T-cell (primary cell): Measurements from ENCODE around the gene SLC25A26. TPM values are rescaled to one million over a fixed set of nuclear protein-coding genes. Genes with fewer than 3 reads are reported as not detected.
A peak's percentile ranks its signal among the peaks of the same experiment; 100 is the strongest.

Source experiments
- ATAC-seq, 4 experiments: fragments of 200-7000 bp in 3 of 4; fragments of 150-1000 bp in 1 of 4; cut with Tn5 transposase; replicated peaks in 1 of 4; 1 replicate in 3 of 4; 2 replicates in 1 of 4; pipeline ENCODE4 v1.10.0; 2021; ENCODE audit warnings: moderate library complexity in 3 of 4, mild to moderate bottlenecking in 2 of 4, moderate number of reproducible peaks in 1 of 4
- CTCF ChIA-PET, 2 donors: fragments of 300-600 bp; sonication (Branson Sonifier 250); formaldehyde crosslinking; loops; one replicate each; lab custom pipeline; 2022; ENCODE audit warnings: antibody characterized with exemption in 2 of 2; lab: Charles Lee
- POLR2A ChIA-PET, 2 donors: fragments of 300-600 bp; sonication (Branson Sonifier 250); formaldehyde crosslinking; loops; one replicate each; lab custom pipeline; 2022; ENCODE audit warnings: antibody characterized with exemption in 2 of 2; lab: Charles Lee
- DNase-seq, 35 experiments: peaks; one replicate each; pipeline versions ENCODE4 v3.0.0 to v3.0.0-alpha.2; 2013 to 2023
- H3K27ac ChIP-seq: one replicate; pipeline ENCODE4 v1.5.1; 2013; ENCODE audit warnings: low read length
- H3K27me3 ChIP-seq, 2 experiments: replicated peaks in 1 of 2; 1 replicate in 1 of 2; 2 replicates in 1 of 2; pipeline versions ENCODE4 v1.6.1 to v1.7.0; 2013; ENCODE audit warnings: low read length in 1 of 2, mixed read lengths in 1 of 2; ENCODE audit not compliant: control insufficient read depth in 2 of 2, insufficient read depth in 2 of 2; ENCODE audit errors: extremely low read depth in 1 of 2
- H3K36me3 ChIP-seq, 2 donors: 1 replicate in 1 of 2; 2 replicates in 1 of 2; pipeline versions ENCODE4 v1.6.1 to v1.7.0; 2013; ENCODE audit warnings: low read length in 1 of 2; ENCODE audit not compliant: control insufficient read depth in 2 of 2, insufficient read depth in 1 of 2; ENCODE audit errors: extremely low read depth in 1 of 2
- H3K4me1 ChIP-seq, 2 experiments: 1 replicate in 1 of 2; 2 replicates in 1 of 2; pipeline versions ENCODE4 v1.6.1 to v1.7.0; 2013; ENCODE audit warnings: low read length in 2 of 2, mixed read lengths in 1 of 2; ENCODE audit not compliant: insufficient read depth in 2 of 2, control insufficient read depth in 1 of 2; ENCODE audit errors: extremely low read depth in 1 of 2
- H3K4me3 ChIP-seq, 2 donors: 1 replicate in 1 of 2; 2 replicates in 1 of 2; pipeline versions ENCODE4 v1.5.1 to v1.7.0; 2013; ENCODE audit warnings: mild to moderate bottlenecking in 2 of 2, low read length in 1 of 2, moderate library complexity in 1 of 2; ENCODE audit not compliant: control insufficient read depth in 1 of 2; ENCODE audit errors: extremely low read depth in 1 of 2
- H3K9me3 ChIP-seq: 2 replicates; pipeline ENCODE4 v1.7.0; 2013
- H3K27ac Mint-ChIP-seq, 2 donors: one replicate each; pipeline ENCODE4 v1.8.0; 2020 to 2021; ENCODE audit warnings: mild to moderate bottlenecking in 2 of 2, mixed read lengths in 2 of 2
- H3K27me3 Mint-ChIP-seq, 2 donors: one replicate each; pipeline ENCODE4 v1.8.0; 2021 to 2022; ENCODE audit warnings: mixed read lengths in 2 of 2
- H3K36me3 Mint-ChIP-seq: one replicate; pipeline ENCODE4 v1.8.0; 2021; ENCODE audit warnings: mixed read lengths
- H3K4me1 Mint-ChIP-seq, 3 donors: one replicate each; pipeline ENCODE4 v1.8.0; 2020 to 2022; ENCODE audit warnings: mixed read lengths in 3 of 3, mild to moderate bottlenecking in 1 of 3
- H3K4me3 Mint-ChIP-seq, 3 donors: one replicate each; pipeline ENCODE4 v1.8.0; 2020 to 2022; ENCODE audit warnings: mild to moderate bottlenecking in 3 of 3, mixed read lengths in 3 of 3, moderate library complexity in 3 of 3
- H3K9me3 Mint-ChIP-seq, 3 donors: one replicate each; pipeline ENCODE4 v1.8.0; 2020 to 2022; ENCODE audit warnings: mixed read lengths in 3 of 3
- WGBS: methylation state at CpG from one replicate; pipeline ENCODE4 v1.1.5; 2013; ENCODE audit warnings: missing lambda C conversion rate; ENCODE audit not compliant: insufficient coverage; 5-methylcytosine and 5-hydroxymethylcytosine counted together
- total RNA-seq, 35 experiments: library from RNA in 6 of 35; stranded (reverse) in 6 of 35; fragments of 120-200 nt in 1 of 35; gene quantifications; one replicate each; pipeline versions ENCODE4 v1.2.1 to v1.2.4 and lab custom pipeline; 2013 to 2026

The SLC25A26 gene
- total RNA-seq, 5 donors from 2014 or later (not counting 1 experiment from before 2014, with no cell fraction given): 16.6 to 26.9 (median 23.5) TPM

GRCh38 chr3:66355997-66356396, 135.2 kb downstream of the SLC25A26 start:
- H3K27ac ChIP-seq: no peak overlapping the region
- Mint-ChIP-seq H3K4me1 (peaks cover 15 to 31% (median 15%) of the 10 kb centered on the region in 3 donors), H3K9me3 (no peaks in the 10 kb centered on the region), H3K27ac (peak overlapping the region in 1 of 2 donors; percentile 23), H3K27me3 (no peaks in the 10 kb centered on the region), H3K4me3 (no peak overlapping the region), H3K36me3 (peaks cover 34% of the 10 kb centered on the region)
- no peak for ATAC-seq
- CTCF ChIA-PET: interaction anchor here in 1 of 2 donors (0.8 to 1.2 kb wide), 3 partner anchors 19 to 59 kb away, joined by 3 to 6 read pairs (median 5); no protein-coding TSS in a partner anchor
- no peak for DNase-seq
- POLR2A ChIA-PET: no interaction called here
- peaks cover 0 to 4% of the 10 kb centered on the region in 2 experiments for H3K4me1 ChIP-seq
- H3K27me3 ChIP-seq: no peaks in the 10 kb centered on the region
- no peak overlapping the region for H3K4me3 ChIP-seq
- H3K36me3 ChIP-seq: no peaks in the 10 kb centered on the region
- no CpG with 5 or more reads among the region's 1 CpG for WGBS
- no peaks in the 10 kb centered on the region for H3K9me3 ChIP-seq

- Histone ChIP-seq H3K27ac (no peak overlapping the region), H3K9me3 (no peaks in the 10 kb centered on the region), H3K36me3 (no peaks in the 10 kb centered on the region), H3K27me3 (no peaks in the 10 kb centered on the region), H3K4me3 (no peak overlapping the region), H3K4me1 (no peaks in the 10 kb centered on the region)
- DNase-seq: no peak
- peaks cover 0 to 1% (median 0%) of the 10 kb centered on the region in 3 donors for H3K4me1 Mint-ChIP-seq
- no peaks in the 10 kb centered on the region for H3K9me3 Mint-ChIP-seq
- CTCF ChIA-PET: no interaction called here
- no peak for ATAC-seq
- no peak overlapping the region for H3K27ac Mint-ChIP-seq
- WGBS: 96% methylated on average over 3 of the region's 5 CpGs
- H3K27me3 Mint-ChIP-seq: no peaks in the 10 kb centered on the region
- POLR2A ChIA-PET: no interaction called here
- H3K4me3 Mint-ChIP-seq: no peak overlapping the region
- H3K36me3 Mint-ChIP-seq: peaks cover 31% of the 10 kb centered on the region
Measured at GRCh38 chr3:66361356-66361755, 140.6 kb downstream of the SLC25A26 start.

- Histone ChIP-seq H3K4me3 (no peak overlapping the region), H3K27me3 (no peaks in the 10 kb centered on the region), H3K36me3 (no peaks in the 10 kb centered on the region), H3K4me1 (no peaks in the 10 kb centered on the region), H3K9me3 (no peaks in the 10 kb centered on the region), H3K27ac (no peak overlapping the region)
- no peaks in the 10 kb centered on the region for H3K27me3 Mint-ChIP-seq
- no peaks in the 10 kb centered on the region for H3K9me3 Mint-ChIP-seq
- no peak overlapping the region for H3K27ac Mint-ChIP-seq
- no peak overlapping the region for H3K4me3 Mint-ChIP-seq
- peaks cover 0 to 1% (median 0%) of the 10 kb centered on the region in 3 donors for H3K4me1 Mint-ChIP-seq
- DNase-seq: no peak
- no peak for ATAC-seq
- POLR2A ChIA-PET: interaction anchor here in 1 of 2 donors (0.6 kb wide), 1 partner anchor 11 kb away, joined by 3 read pairs; no protein-coding TSS in a partner anchor
- H3K36me3 Mint-ChIP-seq: peaks cover 31% of the 10 kb centered on the region
- CTCF ChIA-PET: interaction anchor here (0.6 to 0.9 kb wide), 2 partner anchors 8 to 15 kb away, joined by 3 to 4 read pairs; no protein-coding TSS in a partner anchor
- no CpG with 5 or more reads among the region's 3 CpGs for WGBS
Measured at GRCh38 chr3:66362541-66362941, 141.7 kb downstream of the SLC25A26 start.

GRCh38 chr3:66363148-66363547, 142.3 kb downstream of the SLC25A26 start:
- WGBS: 100% methylated on average over 5 of the region's 6 CpGs
- Histone ChIP-seq H3K4me1 (no peaks in the 10 kb centered on the region), H3K4me3 (no peak overlapping the region), H3K36me3 (no peaks in the 10 kb centered on the region), H3K27me3 (no peaks in the 10 kb centered on the region), H3K27ac (no peak overlapping the region), H3K9me3 (no peaks in the 10 kb centered on the region)
- Mint-ChIP-seq H3K4me1 (peaks cover 0 to 1% (median 0%) of the 10 kb centered on the region in 3 donors), H3K4me3 (no peak overlapping the region), H3K27ac (no peak overlapping the region), H3K9me3 (no peaks in the 10 kb centered on the region), H3K27me3 (no peaks in the 10 kb centered on the region), H3K36me3 (peaks cover 31% of the 10 kb centered on the region)
- no peak for DNase-seq
- ATAC-seq: no peak
- ChIA-PET CTCF (interaction anchor here (0.9 to 1.0 kb wide), 2 partner anchors 9 to 15 kb away, joined by 3 read pairs; no protein-coding TSS in a partner anchor), POLR2A (interaction anchor here in 1 of 2 donors (0.7 kb wide), 1 partner anchor 609 kb away, joined by 3 read pairs; no protein-coding TSS in a partner anchor)

GRCh38 chr3:66365080-66365479, 144.3 kb downstream of the SLC25A26 start:
- H3K4me3 Mint-ChIP-seq: no peak overlapping the region
- H3K36me3 Mint-ChIP-seq: peaks cover 31% of the 10 kb centered on the region
- Histone ChIP-seq H3K27me3 (no peaks in the 10 kb centered on the region), H3K36me3 (peaks cover 4 to 7% of the 10 kb centered on the region in 2 donors), H3K4me1 (no peaks in the 10 kb centered on the region), H3K27ac (no peak overlapping the region), H3K4me3 (no peak overlapping the region), H3K9me3 (no peaks in the 10 kb centered on the region)
- no peak overlapping the region for H3K27ac Mint-ChIP-seq
- DNase-seq (no peak), ATAC-seq (no peak)
- 100% methylated on average over 2 of the region's 5 CpGs for WGBS
- ChIA-PET CTCF (no interaction called here), POLR2A (no interaction called here)
- no peaks in the 10 kb centered on the region for H3K27me3 Mint-ChIP-seq
- H3K9me3 Mint-ChIP-seq: no peaks in the 10 kb centered on the region
- H3K4me1 Mint-ChIP-seq: no peaks in the 10 kb centered on the region

GRCh38 chr3:66366747-66367146, 145.9 kb downstream of the SLC25A26 start:
- POLR2A ChIA-PET: interaction anchor here in 1 of 2 donors (0.7 kb wide), 1 partner anchor 24 kb away, joined by 3 read pairs; no protein-coding TSS in a partner anchor
- ATAC-seq: no peak
- Histone ChIP-seq H3K36me3 (peaks cover 7 to 12% of the 10 kb centered on the region in 2 donors), H3K27ac (no peak overlapping the region), H3K4me3 (no peak overlapping the region), H3K9me3 (no peaks in the 10 kb centered on the region), H3K27me3 (no peaks in the 10 kb centered on the region), H3K4me1 (no peaks in the 10 kb centered on the region)
- peak overlapping the region in 1 of 2 donors; percentile 24 for H3K27ac Mint-ChIP-seq
- H3K36me3 Mint-ChIP-seq: peaks cover 31% of the 10 kb centered on the region
- CTCF ChIA-PET: no interaction called here
- H3K27me3 Mint-ChIP-seq: no peaks in the 10 kb centered on the region
- H3K9me3 Mint-ChIP-seq: no peaks in the 10 kb centered on the region
- DNase-seq: no peak
- WGBS: no CpG with 5 or more reads among the region's 7 CpGs
- H3K4me3 Mint-ChIP-seq: no peak overlapping the region
- H3K4me1 Mint-ChIP-seq: peaks cover 0 to 9% (median 0%) of the 10 kb centered on the region in 3 donors
